ENCODE data around the gene KRTAP4-12. TPM values are rescaled to one million over a fixed set of nuclear protein-coding genes. Genes with fewer than 3 reads are reported as not detected.

Gene KRTAP4-12
- total RNA-seq, 4 donors from 2014 or later: not detected

GRCh38 chr17:41073676-41074075 lies 50.3 kb downstream of the KRTAP4-12 start:
- DNase-seq: no peak
- no peaks in the 10 kb centered on the region for H3K4me1 ChIP-seq
- H3K9me3 ChIP-seq: no peaks in the 10 kb centered on the region
- H3K27me3 ChIP-seq: no peaks in the 10 kb centered on the region
- H3K27ac ChIP-seq: no peak overlapping the region
- 93% methylated on average over 2 of the region's 2 CpGs for WGBS, 2 donors
- intact Hi-C loops (cut with DNase I): no loop called here
- no peak overlapping the region for H3K4me3 ChIP-seq (replicated peaks in 1 of 3)
- H3K36me3 ChIP-seq: no peaks in the 10 kb centered on the region
- TF ChIP-seq POLR2A (IDR thresholded peaks at IDR 0.05): no peak
- TF ChIP-seq CTCF (IDR thresholded peaks at IDR 0.05): no peak

Other genes with a start within 250 kb of the KRTAP4-12 start
- not detected for gene KRT20, start 238.9 kb downstream of the KRTAP4-12 start, total RNA-seq
- gene KRT23, start 186.5 kb downstream of the KRTAP4-12 start, total RNA-seq: 1 to 10 TPM in 1 of 4 donors, not detected in 3; 4.6 TPM
- gene KRT39, start 157.2 kb downstream of the KRTAP4-12 start, total RNA-seq: not detected
- gene KRT40, start 139.9 kb downstream of the KRTAP4-12 start, total RNA-seq: not detected
- not detected for gene KRTAP3-3, start 130.0 kb downstream of the KRTAP4-12 start, total RNA-seq
- gene KRTAP3-2, start 124.3 kb downstream of the KRTAP4-12 start, total RNA-seq: not detected
- not detected for gene KRTAP3-1, start 115.1 kb downstream of the KRTAP4-12 start, total RNA-seq
- gene KRTAP1-5, start 97.0 kb downstream of the KRTAP4-12 start, total RNA-seq: not detected
- not detected for gene KRTAP1-4, start 94.0 kb downstream of the KRTAP4-12 start, total RNA-seq
- not detected for gene KRTAP1-3, start 89.3 kb downstream of the KRTAP4-12 start, total RNA-seq
- not detected for gene KRTAP1-1, start 82.7 kb downstream of the KRTAP4-12 start, total RNA-seq
- not detected for gene KRTAP2-1, start 76.9 kb downstream of the KRTAP4-12 start, total RNA-seq
- not detected for gene KRTAP2-2, start 69.0 kb downstream of the KRTAP4-12 start, total RNA-seq
- not detected for gene KRTAP2-3, start 64.1 kb downstream of the KRTAP4-12 start, total RNA-seq
- gene KRTAP2-4, start 58.3 kb downstream of the KRTAP4-12 start, total RNA-seq: not detected
- gene KRTAP4-7, start 40.0 kb downstream of the KRTAP4-12 start, total RNA-seq: not detected
- not detected for gene KRTAP4-8, start 26.0 kb downstream of the KRTAP4-12 start, total RNA-seq
- not detected for gene KRTAP4-16, start 22.0 kb downstream of the KRTAP4-12 start, total RNA-seq
- not detected for gene KRTAP4-9, start 18.8 kb downstream of the KRTAP4-12 start, total RNA-seq
- gene KRTAP4-11, start 5.8 kb downstream of the KRTAP4-12 start, total RNA-seq: not detected
- gene KRTAP4-6, start 16.4 kb upstream of the KRTAP4-12 start, total RNA-seq: not detected
- gene KRTAP4-5, start 25.6 kb upstream of the KRTAP4-12 start, total RNA-seq: not detected
- not detected for gene KRTAP4-4, start 36.6 kb upstream of the KRTAP4-12 start, total RNA-seq
- not detected for gene KRTAP4-3, start 44.0 kb upstream of the KRTAP4-12 start, total RNA-seq
- not detected for gene KRTAP4-2, start 54.0 kb upstream of the KRTAP4-12 start, total RNA-seq
- gene KRTAP4-1, start 60.7 kb upstream of the KRTAP4-12 start, total RNA-seq: not detected
- not detected for gene KRTAP9-1, start 65.7 kb upstream of the KRTAP4-12 start, total RNA-seq
- not detected for gene KRTAP9-2, start 102.5 kb upstream of the KRTAP4-12 start, total RNA-seq
- not detected for gene KRTAP9-3, start 108.3 kb upstream of the KRTAP4-12 start, total RNA-seq
- gene KRTAP9-8, start 113.8 kb upstream of the KRTAP4-12 start, total RNA-seq: not detected
- not detected for gene KRTAP9-4, start 125.5 kb upstream of the KRTAP4-12 start, total RNA-seq
- gene KRTAP9-9, start 131.2 kb upstream of the KRTAP4-12 start, total RNA-seq: not detected
- not detected for gene KRTAP9-6, start 141.2 kb upstream of the KRTAP4-12 start, total RNA-seq
- gene KRTAP9-7, start 151.5 kb upstream of the KRTAP4-12 start, total RNA-seq: not detected
- not detected for gene KRTAP29-1, start 178.7 kb upstream of the KRTAP4-12 start, total RNA-seq
- gene KRTAP16-1, start 185.1 kb upstream of the KRTAP4-12 start, total RNA-seq: not detected
- not detected for gene KRTAP17-1, start 191.5 kb upstream of the KRTAP4-12 start, total RNA-seq
- not detected for gene KRT33A, start 226.6 kb upstream of the KRTAP4-12 start, total RNA-seq
- gene KRT33B, start 245.6 kb upstream of the KRTAP4-12 start, total RNA-seq: not detected

Measured in thyroid gland (tissue), 4 donors.